Germinal center (tissue), 1 donor: ENCODE results near the gene EPHB1.
"Not testable (repeated sequence)": the region's sequence is repeated elsewhere in the genome, so short reads cannot be mapped to it uniquely, and the experiment has no call there.

Experiments
- DNase-seq: peaks from one replicate; pipeline ENCODE4 v3.0.0; 2012; ENCODE audit warnings: mixed read lengths, low spot score

EPHB1 gene

GRCh38 chr3:134777341-134777740 lies 17.7 kb upstream of the EPHB1 start:
- DNase-seq, result no peak

GRCh38 chr3:134788283-134788682 lies 6.8 kb upstream of the EPHB1 start:
- DNase-seq, result not testable (repeated sequence)

- no peak for DNase-seq
These were observed 5.0 kb upstream of the EPHB1 start for GRCh38 chr3:134790065-134790464.

- DNase-seq, result no peak
These were observed 3.1 kb upstream of the EPHB1 start for GRCh38 chr3:134791992-134792391.

GRCh38 chr3:134792700-134793099 lies 2.4 kb upstream of the EPHB1 start:
- no peak for DNase-seq

GRCh38 chr3:134793562-134793961 lies 1.5 kb upstream of the EPHB1 start:
- DNase-seq, result no peak

- DNase-seq, result no peak
These were observed 737 bp upstream of the EPHB1 start for GRCh38 chr3:134794323-134794722.

GRCh38 chr3:134795746-134796280 lies 753 bp downstream of the EPHB1 start:
- peak; percentile 18 for DNase-seq

GRCh38 chr3:134796281-134797056 lies 1.4 kb downstream of the EPHB1 start:
- DNase-seq, result no peak

- no peak for DNase-seq
These were observed 2.1 kb downstream of the EPHB1 start for GRCh38 chr3:134797057-134797740.

- DNase-seq, result no peak
These were observed 2.8 kb downstream of the EPHB1 start for GRCh38 chr3:134797741-134798451.

GRCh38 chr3:134798681-134799311 lies 3.7 kb downstream of the EPHB1 start:
- no peak for DNase-seq

- no peak for DNase-seq
These were observed 4.3 kb downstream of the EPHB1 start for GRCh38 chr3:134799393-134799792.

- no peak for DNase-seq
These were observed 6.3 kb downstream of the EPHB1 start for GRCh38 chr3:134801204-134801958.

GRCh38 chr3:134802428-134803050 lies 7.5 kb downstream of the EPHB1 start:
- no peak for DNase-seq

- no peak for DNase-seq
These were observed 8.0 kb downstream of the EPHB1 start for GRCh38 chr3:134803051-134803505.

- no peak for DNase-seq
These were observed 8.6 kb downstream of the EPHB1 start for GRCh38 chr3:134803652-134804051.

- no peak for DNase-seq
These were observed 9.7 kb downstream of the EPHB1 start for GRCh38 chr3:134804508-134805480.

- no peak for DNase-seq
These were observed 12.1 kb downstream of the EPHB1 start for GRCh38 chr3:134807189-134807588.

- no peak for DNase-seq
These were observed 13.8 kb downstream of the EPHB1 start for GRCh38 chr3:134808835-134809234.
